Ishikawa (cell line): Measurements from ENCODE around the gene COPRS.

ENCODE experiments used
- CEBPB ChIP-seq: IDR thresholded peaks from 2 replicates; pipeline ENCODE4 v1.6.1; 2012
- CREB1 ChIP-seq: IDR thresholded peaks from 2 replicates; pipeline ENCODE4 v1.6.1; 2012; ENCODE audit warnings: low read depth
- EGR1 ChIP-seq: IDR thresholded peaks from 2 replicates; pipeline ENCODE4 v1.6.1; 2012
- EP300 ChIP-seq: IDR thresholded peaks from 2 replicates; pipeline ENCODE4 v1.6.1; 2012; ENCODE audit warnings: borderline replicate concordance
- FOXM1 ChIP-seq: IDR thresholded peaks from 2 replicates; pipeline ENCODE4 v1.6.1; 2012; ENCODE audit warnings: low read depth, borderline replicate concordance
- MAX ChIP-seq: IDR thresholded peaks from 2 replicates; pipeline ENCODE4 v1.6.1; 2012
- NFIC ChIP-seq: IDR thresholded peaks from 2 replicates; pipeline ENCODE4 v1.6.1; 2012
- RAD21 ChIP-seq: IDR thresholded peaks from 2 replicates; pipeline ENCODE4 v1.6.1; 2012; ENCODE audit warnings: low read depth
- REST ChIP-seq: IDR thresholded peaks from 2 replicates; pipeline ENCODE4 v1.6.1; 2012; ENCODE audit warnings: low read depth, mild to moderate bottlenecking
- TAF1 ChIP-seq: IDR thresholded peaks from 2 replicates; pipeline ENCODE4 v1.6.1; 2012; ENCODE audit warnings: low read depth, mild to moderate bottlenecking
- TCF12 ChIP-seq: IDR thresholded peaks from 2 replicates; pipeline ENCODE4 v1.6.1; 2012; ENCODE audit warnings: low read depth
- TEAD4 ChIP-seq: IDR thresholded peaks from 2 replicates; pipeline ENCODE4 v1.6.1; 2012
- USF1 ChIP-seq: IDR thresholded peaks from 2 replicates; pipeline ENCODE4 v1.6.1; 2012
- YY1 ChIP-seq: IDR thresholded peaks from 2 replicates; pipeline ENCODE4 v1.6.1; 2012; ENCODE audit warnings: low read depth
- ZBTB7A ChIP-seq: IDR thresholded peaks from 2 replicates; pipeline ENCODE4 v1.6.1; 2012; ENCODE audit warnings: low read depth

Gene COPRS

GRCh38 chr17:31858642-31859486 lies at the start of gene COPRS:
Gene COPRS, minus strand, starts transcription at chr17:31859244. Its CDS starts 45 bp downstream, at chr17:31859199.
- TF ChIP-seq YY1, result no peak
- peak; percentile 95 for TF ChIP-seq USF1
- no peak for TF ChIP-seq FOXM1
- peak; percentile 79 for TF ChIP-seq EGR1
- TF ChIP-seq CEBPB, result no peak
- no peak for TF ChIP-seq TEAD4
- TF ChIP-seq TAF1, result no peak; the same call in 1 of the 2 replicates
- TF ChIP-seq MAX, result peak; percentile 60; the same call in 1 of the 2 replicates
- no peak for TF ChIP-seq EP300
- no peak for TF ChIP-seq ZBTB7A
- TF ChIP-seq RAD21, result peak; percentile 2; the same call in 1 of the 2 replicates

- TF ChIP-seq REST (no peak), EGR1 (0 out of 2 replicates have a peak, but pooled peaks have one; percentile 20), TEAD4 (no peak), ZBTB7A (no peak), MAX (no peak), YY1 (no peak)
These were observed 49.3 kb upstream of the COPRS start for GRCh38 chr17:31908386-31908785.

GRCh38 chr17:31907342-31907962 lies 48.4 kb upstream of the COPRS start:
- TF ChIP-seq TCF12, result no peak
- TF ChIP-seq RAD21, result no peak
- peak; percentile 79 for TF ChIP-seq NFIC
- no peak for TF ChIP-seq ZBTB7A

GRCh38 chr17:31903401-31903800 lies 44.4 kb upstream of the COPRS start:
- TF ChIP-seq RAD21 (no peak), NFIC (no peak), EGR1 (no peak), YY1 (no peak), TAF1 (no peak), EP300 (no peak), ZBTB7A (no peak), MAX (no peak), USF1 (no peak)

GRCh38 chr17:31902693-31903092 lies 43.6 kb upstream of the COPRS start:
- TF ChIP-seq CEBPB, result no peak
- no peak for TF ChIP-seq TCF12
- no peak for TF ChIP-seq USF1
- no peak for TF ChIP-seq EGR1
- TF ChIP-seq TEAD4, result no peak
- no peak for TF ChIP-seq RAD21
- no peak for TF ChIP-seq TAF1
- no peak for TF ChIP-seq EP300
- TF ChIP-seq NFIC, result no peak
- no peak for TF ChIP-seq ZBTB7A
- no peak for TF ChIP-seq CREB1
- no peak for TF ChIP-seq YY1
- TF ChIP-seq REST, result no peak
- no peak for TF ChIP-seq FOXM1
- no peak for TF ChIP-seq MAX
